Activated CD8-positive, alpha-beta memory T cell treated with anti-CD3 and anti-CD28 coated beads, Interleukin-2, amount 50 U/mL, for 4 hours (primary cell): ENCODE results near the gene TTC13.
"Not testable (repeated sequence)": the region's sequence is repeated elsewhere in the genome, so short reads cannot be mapped to it uniquely, and the experiment has no call there.

Experiments used
- DNase-seq: peaks from one replicate; pipeline ENCODE4 v3.0.0-alpha.2; 2020

TTC13 gene

GRCh38 chr1:230978491-230979388 lies at the start of gene TTC13, which contains the start of gene ARV1:
TSS of gene TTC13 (minus strand) at chr1:230978861. CDS start at chr1:230978830, 31 bp downstream.
TSS of gene ARV1 (plus strand) at chr1:230979094. CDS start at chr1:230979106, 12 bp downstream.
- DNase-seq = peak; percentile 94

- no peak for DNase-seq
Measured at GRCh38 chr1:231027971-231028370, 49.3 kb upstream of the TTC13 start.

- no peak for DNase-seq
Measured at GRCh38 chr1:231027136-231027925, 48.7 kb upstream of the TTC13 start.

- no peak for DNase-seq
Measured at GRCh38 chr1:231026576-231026975, 47.9 kb upstream of the TTC13 start.

- DNase-seq = no peak
Measured at GRCh38 chr1:231023150-231023549, 44.5 kb upstream of the TTC13 start.

GRCh38 chr1:231022543-231022942 lies 43.9 kb upstream of the TTC13 start:
- DNase-seq = not testable (repeated sequence)

- no peak for DNase-seq
Measured at GRCh38 chr1:231021540-231022031, 42.9 kb upstream of the TTC13 start.

GRCh38 chr1:231020816-231021215 lies 42.2 kb upstream of the TTC13 start:
- no peak for DNase-seq

GRCh38 chr1:231020139-231020601 lies 41.5 kb upstream of the TTC13 start:
- no peak for DNase-seq

GRCh38 chr1:231019711-231020110 lies 41.0 kb upstream of the TTC13 start:
- no peak for DNase-seq

- no peak for DNase-seq
Measured at GRCh38 chr1:231016966-231017365, 38.3 kb upstream of the TTC13 start.

- DNase-seq = no peak
Measured at GRCh38 chr1:231016234-231016633, 37.6 kb upstream of the TTC13 start.

- no peak for DNase-seq
Measured at GRCh38 chr1:231013391-231014015, 34.8 kb upstream of the TTC13 start.

- no peak for DNase-seq
Measured at GRCh38 chr1:231011963-231012362, 33.3 kb upstream of the TTC13 start.

GRCh38 chr1:231011360-231011759 lies 32.7 kb upstream of the TTC13 start:
- DNase-seq = no peak

- DNase-seq = not testable (repeated sequence)
Measured at GRCh38 chr1:231007535-231007934, 28.9 kb upstream of the TTC13 start.

- DNase-seq = no peak
Measured at GRCh38 chr1:231001892-231002291, 23.2 kb upstream of the TTC13 start.

- no peak for DNase-seq
Measured at GRCh38 chr1:231000639-231001038, 22.0 kb upstream of the TTC13 start.

- no peak for DNase-seq
Measured at GRCh38 chr1:231000201-231000600, 21.5 kb upstream of the TTC13 start.

- no peak for DNase-seq
Measured at GRCh38 chr1:230994860-230995259, 16.2 kb upstream of the TTC13 start.

GRCh38 chr1:230992100-230992774 lies 13.6 kb upstream of the TTC13 start:
- no peak for DNase-seq

GRCh38 chr1:230987448-230987847 lies 8.8 kb upstream of the TTC13 start:
- no peak for DNase-seq
